Stimulated activated CD4-positive, alpha-beta T cell treated with anti-CD3 and anti-CD28 coated beads, Interleukin-4, amount 100 ng/mL, for 48 hours (primary cell): ENCODE data around the gene KRTAP22-2.

ENCODE experiments used
- DNase-seq, 2 donors: peaks; one replicate each; pipeline ENCODE4 v3.0.0-alpha.2; 2020; ENCODE audit warnings: low read depth in 2 of 2

Gene KRTAP22-2

GRCh38 chr21:30563072-30563471 lies 27.1 kb downstream of the KRTAP22-2 start:
- no peak for DNase-seq

DNA sequence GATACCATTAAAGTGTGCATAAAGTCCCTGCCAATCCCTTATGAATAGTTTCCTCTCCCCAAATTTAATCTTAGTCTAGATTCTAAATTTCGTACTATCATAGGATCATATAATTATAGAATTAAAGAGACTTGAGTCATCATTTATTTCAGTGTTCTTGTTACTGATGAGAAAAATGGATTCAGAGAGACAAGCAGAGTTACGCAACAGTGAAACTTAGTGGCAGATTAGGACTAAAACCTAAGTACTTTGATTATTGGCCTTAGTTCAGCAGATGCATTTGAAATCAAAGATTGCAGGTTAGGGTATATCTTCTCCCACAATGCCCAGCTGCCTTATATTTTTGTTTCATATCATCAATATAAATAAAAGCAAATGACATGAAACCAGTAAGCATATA lies 28.2 kb downstream of the KRTAP22-2 start:
- no peak for DNase-seq

DNA sequence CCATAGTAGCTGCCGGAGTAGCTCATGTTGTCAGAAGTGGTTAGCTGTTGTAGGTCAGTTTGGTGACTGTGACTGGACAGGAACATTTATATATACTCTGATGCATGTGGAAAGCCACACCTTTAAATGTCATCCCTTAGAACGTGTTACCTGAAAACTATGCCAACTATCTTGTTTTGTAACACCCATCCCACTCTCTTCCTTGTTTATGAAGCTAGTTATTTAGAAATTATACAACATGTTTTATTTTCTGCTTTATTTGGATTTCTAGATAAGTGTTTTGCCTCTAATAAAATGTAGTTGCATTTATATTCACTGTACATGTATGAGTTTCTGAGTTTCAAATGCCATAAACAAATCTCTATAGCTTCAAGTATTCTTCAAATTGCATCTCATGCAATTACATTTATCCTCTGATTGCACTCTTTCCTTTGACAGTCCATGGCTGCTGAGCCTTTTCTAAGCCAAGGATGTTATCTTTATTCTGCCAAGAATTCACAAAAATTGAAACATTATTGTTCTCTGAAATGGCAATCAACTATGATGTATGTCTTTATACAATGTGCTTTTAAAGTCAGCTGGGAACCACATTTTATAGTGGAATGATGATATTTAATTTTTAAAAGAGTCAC lies 28.8 kb downstream of the KRTAP22-2 start, which contains the start of gene KRTAP19-7:
Gene KRTAP19-7 (minus strand): TSS at position 51 of the 632 bp plus-strand sequence. CDS start 25 bp downstream, at position 26.
- no peak for DNase-seq

DNA sequence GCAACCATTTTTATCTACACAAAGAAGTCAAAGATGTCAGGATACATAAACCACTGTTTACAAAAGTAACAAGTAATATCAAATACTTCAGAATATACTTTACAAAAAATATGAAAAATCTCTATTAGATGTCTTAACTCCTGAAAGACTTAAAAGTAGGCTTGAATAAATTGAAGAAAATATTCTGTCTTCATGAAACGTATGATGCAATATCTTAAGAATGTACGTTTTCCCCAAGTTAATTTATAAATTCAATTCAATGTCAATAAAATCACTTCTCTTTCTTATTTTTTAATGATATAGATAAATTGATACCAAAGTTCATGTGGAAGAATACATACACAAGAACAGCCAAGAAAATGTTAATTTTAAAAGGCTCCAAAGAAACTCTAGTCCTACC lies 35.1 kb downstream of the KRTAP22-2 start:
- DNase-seq, result no peak

DNA sequence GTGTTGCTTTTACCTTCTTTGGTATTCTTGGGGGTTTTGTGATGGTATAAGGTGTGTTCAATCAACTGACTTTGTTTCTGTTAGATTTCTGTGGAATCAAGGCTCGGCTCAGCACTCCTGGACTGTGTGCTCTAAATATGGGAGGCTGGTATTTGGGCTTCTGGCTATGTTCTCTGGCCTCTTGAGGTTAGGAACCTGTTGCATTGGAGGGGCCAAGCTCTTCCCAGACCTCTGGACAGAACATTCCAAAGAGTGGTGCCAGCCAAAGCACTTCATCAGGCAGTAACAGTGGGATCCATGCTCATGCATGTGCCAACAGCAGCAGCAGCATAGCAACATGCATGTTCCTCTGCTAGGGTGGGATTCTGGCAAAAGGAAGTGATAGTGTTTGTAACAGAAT lies 37.4 kb downstream of the KRTAP22-2 start:
- DNase-seq, result no peak

GRCh38 chr21:30541764-30542163 lies 48.4 kb downstream of the KRTAP22-2 start, which contains the start of gene KRTAP19-6:
Gene KRTAP19-6, minus strand, starts transcription at chr21:30541864. Its CDS starts 31 bp downstream, at chr21:30541833.
- no peak for DNase-seq
